Putamen (tissue), 1 donor: Measurements from ENCODE around the gene CHKA.

Experiments used
- DNase-seq: peaks from one replicate; pipeline ENCODE4 v3.0.0-alpha.2; 2016; ENCODE audit warnings: low spot score

The CHKA gene

DNA sequence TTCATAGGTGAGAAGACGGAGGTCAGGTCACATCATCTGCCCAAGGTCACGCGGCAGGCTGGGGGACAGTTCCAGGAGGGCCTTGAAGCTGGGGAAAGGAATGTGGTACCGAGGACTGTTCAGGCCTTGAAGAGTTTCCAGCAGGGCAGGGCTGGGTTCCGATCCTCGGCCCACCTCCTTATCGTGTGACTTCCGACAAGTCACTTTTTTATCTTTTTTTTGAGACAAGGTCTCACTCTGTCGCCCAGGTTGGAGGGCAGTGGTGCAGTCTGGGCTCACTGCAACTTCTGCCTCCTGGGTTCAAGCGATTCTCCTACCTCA lies 90.1 kb downstream of the CHKA start:
- DNase-seq: no peak

DNA sequence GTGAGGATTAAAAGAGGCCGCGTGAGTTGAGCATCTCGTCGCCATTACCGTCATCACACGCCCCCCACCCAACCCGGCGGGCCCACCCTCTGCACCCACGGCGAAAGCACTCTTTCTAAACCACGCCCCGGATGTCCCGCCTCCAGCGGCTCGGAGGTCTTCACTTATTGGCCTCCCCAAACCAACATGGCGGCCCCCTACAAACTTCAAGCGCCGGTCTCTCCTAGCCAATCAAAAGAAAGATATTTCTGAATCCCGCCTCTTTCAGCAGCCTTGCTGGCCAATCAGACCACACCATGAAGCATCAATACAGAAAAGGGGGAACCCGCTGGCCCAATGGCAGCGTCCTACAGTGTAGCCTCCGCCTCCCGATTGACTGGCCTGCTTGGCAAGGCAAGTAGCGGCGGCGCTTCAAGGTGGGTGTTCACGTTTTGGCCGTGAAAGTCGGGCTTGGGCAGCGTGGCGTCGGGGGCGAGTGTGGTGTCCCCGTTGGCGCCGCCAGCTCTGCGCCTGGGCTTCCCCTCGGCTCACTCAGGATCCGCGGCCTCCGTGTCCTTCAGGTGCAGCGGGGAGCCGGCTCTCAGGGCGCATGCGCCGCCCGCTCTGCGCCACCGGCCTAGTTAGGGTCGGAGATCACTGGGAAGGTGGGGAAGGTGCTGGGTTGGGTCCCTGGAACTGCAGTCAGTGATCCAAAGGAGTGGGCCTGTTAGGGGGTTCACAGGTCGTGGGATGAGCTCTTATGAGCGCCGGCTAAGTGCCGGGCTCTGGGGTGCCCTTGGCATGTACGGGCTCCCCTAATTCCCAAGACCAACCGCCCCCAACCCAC lies 90.7 kb downstream of the CHKA start, which contains the start of gene NDUFS8:
Gene NDUFS8 (plus strand): TSS at position 364 of the 826 bp plus-strand sequence. CDS start 1,471 bp downstream, outside the sequence.
- DNase-seq: peak; percentile 100

DNA sequence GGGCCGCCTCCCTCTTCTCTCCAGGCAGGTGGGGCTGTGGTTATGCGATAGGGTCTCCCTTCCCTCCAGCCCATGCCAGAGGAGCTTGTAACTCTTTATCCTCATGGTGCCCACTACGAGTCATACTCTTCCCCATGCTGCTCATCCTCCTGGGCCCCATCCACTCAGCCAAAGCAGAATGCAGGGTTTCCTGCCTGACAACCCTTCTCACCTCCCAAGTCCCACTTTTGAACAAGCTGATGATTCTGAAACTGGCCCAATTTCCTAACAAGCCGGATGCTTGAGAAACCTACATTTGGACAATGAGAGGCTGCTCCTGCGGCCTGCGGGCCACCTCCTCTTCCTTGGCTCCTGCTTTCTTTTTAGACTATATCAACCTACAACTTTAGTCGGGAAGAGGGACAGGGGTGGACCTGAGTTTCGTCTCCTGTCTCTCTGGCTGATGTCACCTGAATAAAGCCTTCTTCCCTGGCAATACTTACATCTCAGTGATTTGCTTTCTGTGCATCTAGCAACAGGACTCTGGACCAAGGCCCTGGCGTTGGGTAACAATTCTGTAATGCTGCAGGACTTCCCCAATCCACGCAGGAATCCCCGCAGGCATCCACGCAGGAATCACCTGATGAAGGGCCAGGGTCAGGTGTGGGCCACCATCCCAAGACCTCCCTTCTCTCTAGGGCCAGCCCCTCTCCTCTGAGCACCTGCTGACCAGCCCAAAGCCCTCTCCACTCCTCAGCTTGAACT lies 92.2 kb downstream of the CHKA start:
- DNase-seq: no peak

DNA sequence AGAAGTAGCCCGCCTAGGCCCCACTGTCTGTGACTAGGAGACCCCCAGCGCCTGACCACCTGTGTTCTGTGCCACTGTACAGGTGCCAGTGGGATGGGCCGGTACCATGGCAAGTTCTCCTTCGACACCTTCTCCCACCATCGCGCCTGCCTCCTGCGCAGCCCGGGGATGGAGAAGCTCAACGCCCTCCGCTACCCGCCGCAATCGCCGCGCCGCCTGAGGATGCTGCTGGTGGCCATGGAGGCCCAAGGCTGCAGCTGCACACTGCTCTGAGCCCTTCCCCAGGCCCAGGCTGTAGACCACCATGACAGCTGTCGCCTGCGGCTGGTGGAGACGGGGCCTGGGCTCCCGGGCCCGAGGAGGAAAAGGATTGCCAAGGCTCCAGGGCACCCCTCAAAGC lies 93.5 kb downstream of the CHKA start:
- no peak for DNase-seq

DNA sequence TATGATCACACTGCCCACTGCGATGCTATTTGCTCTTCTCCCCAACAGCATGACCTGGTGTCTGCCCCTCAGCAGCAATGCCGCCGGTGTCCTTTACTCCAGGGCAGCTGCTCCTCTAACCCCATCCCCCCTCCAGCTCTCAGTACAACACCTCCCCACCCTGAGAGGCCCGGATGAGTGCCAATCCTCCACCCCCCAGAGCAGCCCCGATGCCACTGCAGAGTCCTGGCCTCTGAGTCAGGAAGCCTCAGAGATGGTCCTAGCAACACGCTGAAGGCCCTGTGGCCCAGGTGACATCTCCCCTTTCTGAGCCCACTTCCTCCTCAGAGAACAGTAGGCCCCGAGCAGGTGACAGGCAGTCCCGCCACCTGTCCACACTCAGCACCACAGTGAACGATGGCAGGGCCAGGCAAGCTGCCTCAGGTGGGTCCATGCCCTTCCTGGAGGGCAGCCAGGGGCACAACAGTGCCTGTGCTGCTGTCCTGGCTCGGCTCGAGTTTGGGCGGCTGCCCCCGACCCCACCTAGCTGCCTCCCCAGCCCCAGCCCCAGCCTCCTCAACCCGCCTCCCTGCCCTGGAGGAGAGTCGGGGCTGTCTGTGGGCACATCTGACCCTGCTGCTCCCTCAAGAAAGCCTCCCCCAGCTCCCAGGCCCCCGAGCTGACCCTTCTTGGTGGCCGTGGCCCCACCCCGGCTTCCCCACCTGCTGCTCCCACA lies 94.6 kb downstream of the CHKA start:
- DNase-seq: no peak

DNA sequence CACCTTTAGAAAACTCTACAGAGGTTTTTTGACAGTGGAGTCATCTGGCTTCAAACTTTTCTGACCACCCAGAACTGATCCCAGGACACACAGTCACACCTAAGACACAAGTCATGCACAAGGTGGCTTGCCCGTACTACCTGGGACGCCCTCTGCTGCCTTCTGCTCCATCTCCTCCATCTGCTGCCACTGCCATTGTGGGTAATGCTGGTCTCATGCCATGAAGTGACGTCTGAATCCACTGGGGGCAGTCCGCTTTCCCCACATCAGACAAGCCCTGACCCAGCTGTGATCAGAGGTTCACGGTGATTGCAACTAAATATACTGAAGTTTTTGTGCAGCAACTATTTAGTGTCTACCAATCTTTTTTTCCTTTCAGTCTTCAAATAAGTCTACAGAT lies 96.1 kb downstream of the CHKA start:
- DNase-seq: no peak

DNA sequence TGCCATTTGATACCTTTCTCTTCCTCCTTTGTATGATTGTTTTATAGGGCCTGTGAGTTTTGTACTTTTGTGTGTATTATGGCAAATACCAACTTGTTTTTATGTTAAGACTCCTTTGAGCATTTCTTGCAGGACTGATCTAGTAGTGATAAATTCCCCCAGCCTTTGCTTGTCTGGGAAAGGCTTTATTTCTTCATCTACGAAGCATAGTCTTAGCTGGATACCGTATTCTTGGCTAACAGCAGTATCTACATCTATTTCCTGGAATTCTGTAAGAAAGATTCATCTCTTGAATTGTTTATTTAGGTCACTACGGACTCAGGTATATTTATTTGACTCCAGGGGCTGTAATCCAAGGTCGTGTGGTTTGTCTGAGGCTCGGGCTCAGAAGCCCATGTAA lies 96.7 kb downstream of the CHKA start:
- no peak for DNase-seq

DNA sequence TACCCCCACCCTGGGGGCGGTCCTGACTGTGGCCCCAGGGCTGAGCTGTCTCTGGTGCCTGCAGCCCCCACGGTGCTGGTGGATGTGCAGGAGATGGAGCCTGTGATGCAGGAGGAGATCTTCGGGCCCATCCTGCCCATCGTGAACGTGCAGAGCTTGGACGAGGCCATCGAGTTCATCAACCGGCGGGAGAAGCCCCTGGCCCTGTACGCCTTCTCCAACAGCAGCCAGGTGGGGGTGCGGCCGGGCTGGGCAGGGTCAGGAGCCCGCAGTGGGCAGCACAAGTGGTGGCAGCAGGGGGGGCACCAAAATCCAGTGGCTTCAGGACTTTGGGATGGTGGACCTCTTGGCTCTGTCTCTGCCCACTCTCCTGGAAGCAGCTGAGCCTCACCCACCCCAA lies 98.7 kb downstream of the CHKA start:
- DNase-seq: no peak

DNA sequence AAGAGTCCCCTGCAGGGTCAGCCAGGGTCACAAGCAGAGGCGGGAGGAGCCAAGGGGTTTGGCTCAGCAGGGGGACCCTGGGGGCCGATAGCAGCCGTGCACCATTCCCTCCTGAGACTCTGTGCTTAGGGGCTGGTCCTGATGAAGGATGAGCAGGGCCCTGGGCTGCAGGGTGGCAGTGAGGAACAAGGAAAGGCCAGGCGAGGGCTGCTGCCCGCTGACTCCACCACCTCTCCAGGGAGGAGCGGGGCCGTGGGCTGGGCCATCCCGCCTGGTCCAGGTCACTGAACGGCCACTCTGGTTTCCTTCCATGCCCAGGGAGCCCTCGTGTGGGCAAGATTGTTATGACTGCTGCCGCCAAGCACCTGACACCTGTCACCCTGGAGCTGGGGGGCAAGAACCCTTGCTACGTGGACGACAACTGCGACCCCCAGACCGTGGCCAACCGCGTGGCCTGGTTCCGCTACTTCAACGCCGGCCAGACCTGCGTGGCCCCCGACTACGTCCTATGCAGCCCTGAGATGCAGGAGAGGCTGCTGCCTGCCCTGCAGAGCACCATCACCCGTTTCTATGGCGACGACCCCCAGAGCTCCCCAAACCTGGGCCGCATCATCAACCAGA lies 99.9 kb downstream of the CHKA start:
- no peak for DNase-seq

DNA sequence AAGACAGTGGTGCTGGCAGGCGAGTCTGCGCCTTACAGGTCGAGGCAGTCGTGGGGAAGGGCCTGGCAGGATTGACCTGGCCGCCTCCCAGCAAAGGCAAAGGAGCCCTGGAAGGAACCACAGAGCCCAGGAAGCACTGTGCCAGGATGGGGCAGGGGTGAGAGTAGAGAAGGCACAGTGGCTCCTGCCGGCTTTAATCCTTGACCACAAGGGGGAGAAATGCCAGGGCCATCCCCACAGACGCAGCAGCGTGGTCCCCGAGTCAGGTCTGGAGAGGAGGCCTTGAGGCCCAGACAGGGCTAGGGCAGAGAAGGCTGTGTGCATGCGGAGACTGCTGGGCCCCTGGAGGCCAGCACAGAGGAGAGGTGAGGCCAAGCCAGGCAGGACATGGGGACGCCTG lies 100.6 kb downstream of the CHKA start:
- no peak for DNase-seq

DNA sequence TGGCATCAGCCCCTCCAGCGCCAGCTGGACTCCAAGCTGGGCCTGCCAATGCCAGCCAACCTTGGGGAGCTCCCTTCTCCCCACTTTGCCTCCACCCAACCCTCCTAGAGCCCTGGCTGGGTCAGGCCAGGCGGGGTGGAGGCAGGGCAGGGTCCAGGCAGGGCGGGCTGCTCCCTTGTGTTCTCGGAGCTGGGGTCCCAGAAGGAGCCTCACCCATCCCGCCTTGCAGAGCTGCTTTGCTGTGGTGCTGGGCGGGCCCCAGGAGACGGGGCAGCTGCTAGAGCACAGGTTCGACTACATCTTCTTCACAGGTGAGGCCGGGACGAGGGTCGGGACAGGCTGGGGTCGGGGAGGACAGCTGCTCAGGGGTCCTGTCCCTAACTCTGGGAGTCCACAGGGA lies 101.7 kb downstream of the CHKA start:
- DNase-seq: no peak

DNA sequence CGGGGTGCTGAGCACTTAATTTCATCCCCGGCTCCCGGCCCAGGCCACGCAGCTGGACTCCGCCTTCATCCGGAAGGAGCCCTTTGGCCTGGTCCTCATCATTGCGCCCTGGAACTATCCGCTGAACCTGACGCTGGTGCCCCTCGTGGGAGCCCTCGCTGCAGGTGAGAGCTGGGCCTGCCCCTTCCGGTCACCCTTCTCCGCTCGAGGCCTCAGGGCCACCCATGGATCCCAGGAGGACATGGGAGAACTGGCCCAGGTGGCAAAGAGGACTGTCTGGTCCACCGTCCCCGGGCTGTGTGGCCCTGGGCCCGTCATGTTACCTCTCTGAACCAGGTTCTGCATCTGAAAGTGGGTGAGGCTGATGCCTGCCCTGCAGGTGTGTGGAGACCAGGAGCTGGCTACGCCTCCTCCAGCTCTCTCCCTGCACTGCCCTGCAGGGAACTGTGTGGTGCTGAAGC lies 102.4 kb downstream of the CHKA start:
- DNase-seq: no peak

DNA sequence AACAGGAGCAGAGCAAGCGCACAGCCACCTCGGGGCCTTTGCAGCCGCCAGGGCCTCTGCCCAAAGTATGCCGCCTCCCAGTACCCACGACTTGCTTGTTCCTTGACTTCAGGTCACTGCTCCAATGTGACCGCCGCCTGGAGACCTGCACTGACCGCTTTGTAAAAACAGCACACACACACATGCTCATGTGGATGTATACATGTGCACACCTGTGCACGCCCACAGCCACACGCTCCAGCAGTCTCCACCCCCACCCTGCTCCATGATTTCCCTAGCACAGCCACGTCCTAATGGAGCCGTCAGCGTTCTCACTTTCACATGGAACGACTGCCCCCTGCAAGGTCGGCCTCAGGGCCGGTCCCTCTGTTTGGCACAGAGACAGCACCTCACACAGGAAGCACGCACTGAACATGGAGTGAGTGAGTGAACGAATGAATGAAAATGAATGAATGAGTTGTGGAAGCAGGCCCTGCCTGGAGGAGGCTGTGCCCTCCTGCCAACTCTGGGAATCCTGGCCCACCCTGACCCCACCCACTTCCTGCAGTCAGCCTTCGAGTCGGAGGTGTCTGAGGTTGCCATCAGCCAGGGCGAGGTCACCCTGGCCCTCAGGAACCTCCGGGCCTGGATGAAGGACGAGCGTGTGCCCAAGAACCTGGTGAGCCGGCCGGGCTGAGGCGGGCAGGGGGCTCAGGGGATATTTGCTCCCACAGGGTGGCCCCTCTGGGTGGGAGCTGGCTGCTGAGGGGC lies 103.0 kb downstream of the CHKA start:
- no peak for DNase-seq

DNA sequence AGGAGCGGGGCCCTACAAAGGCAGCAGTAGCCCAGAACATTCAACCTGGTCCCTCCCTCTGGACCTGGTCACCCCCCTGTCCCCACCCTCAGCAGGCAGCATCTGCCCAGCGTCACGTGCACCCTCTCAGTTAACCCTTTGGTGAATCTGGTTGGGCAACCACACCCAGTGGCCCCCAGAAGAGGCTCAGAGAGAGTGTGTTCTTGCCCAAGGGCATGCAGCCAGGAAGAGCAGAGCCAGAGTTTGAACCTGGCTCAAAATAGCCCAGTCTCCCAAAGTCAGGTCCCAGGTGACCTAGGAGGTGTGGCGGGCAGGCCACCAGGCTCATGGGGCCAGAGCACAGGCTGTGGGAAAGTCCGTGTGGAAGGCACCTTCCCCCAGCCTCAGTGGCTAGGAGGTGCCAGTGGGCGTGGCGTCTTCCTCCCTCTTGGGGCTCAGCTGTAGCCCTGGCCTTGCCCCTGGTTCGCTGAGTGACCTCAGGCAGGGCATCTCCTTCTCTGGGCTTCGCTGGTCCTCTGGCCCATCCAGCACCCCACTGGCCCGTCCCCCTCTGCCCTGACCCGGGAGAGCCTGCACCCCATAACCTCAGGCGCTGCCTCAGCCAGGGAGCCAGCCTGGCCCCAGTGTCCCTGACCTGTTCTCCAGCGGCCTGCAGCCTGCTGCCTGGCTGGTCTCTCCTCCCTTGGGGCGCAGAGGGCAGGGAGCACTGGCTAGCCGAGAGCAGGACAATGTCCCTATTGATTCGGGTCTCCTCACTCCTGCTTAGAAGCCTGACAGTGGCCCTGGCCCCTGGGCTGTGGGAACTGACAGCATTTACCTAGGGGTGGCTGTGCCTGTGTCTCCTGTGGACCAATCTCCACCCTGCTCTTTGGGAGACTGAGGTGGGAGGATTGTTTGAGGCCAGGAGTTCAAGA lies 104.0 kb downstream of the CHKA start:
- no peak for DNase-seq

DNA sequence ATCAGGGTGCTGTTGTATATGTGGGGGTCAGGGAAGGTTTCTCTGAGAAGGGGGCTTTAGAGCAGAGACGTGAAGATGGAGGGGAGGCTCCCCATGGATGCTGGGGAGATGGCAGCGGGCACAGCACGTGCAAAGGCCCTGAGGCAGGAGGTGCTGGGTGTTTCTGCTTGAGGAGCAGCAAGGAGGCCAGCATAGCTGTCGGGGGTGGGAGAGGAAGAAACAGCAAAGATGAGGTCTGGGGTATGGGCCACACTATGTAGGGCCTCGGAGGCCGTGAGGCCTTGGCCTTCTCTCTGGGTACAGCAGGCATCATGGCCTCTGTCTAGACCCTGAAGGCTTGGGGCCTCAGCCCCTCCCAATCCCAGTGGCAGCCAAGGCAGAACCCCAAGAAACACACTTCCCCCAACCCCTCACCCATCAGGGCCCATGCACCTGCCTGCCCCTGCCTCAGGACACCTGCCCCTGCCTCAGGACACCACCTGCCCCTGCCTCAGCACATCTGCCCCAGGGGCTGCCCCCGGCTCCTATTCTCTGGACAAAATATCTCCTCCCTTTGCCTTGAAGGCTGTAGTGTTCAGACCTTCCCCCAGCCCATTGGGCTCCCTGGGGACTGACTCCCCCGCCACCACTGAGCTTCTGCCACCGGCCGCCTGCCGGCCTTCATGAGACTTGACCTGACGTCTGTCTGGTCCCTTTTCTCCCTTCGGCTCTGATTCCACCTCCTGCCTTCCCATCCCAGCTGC lies 104.9 kb downstream of the CHKA start:
- no peak for DNase-seq

DNA sequence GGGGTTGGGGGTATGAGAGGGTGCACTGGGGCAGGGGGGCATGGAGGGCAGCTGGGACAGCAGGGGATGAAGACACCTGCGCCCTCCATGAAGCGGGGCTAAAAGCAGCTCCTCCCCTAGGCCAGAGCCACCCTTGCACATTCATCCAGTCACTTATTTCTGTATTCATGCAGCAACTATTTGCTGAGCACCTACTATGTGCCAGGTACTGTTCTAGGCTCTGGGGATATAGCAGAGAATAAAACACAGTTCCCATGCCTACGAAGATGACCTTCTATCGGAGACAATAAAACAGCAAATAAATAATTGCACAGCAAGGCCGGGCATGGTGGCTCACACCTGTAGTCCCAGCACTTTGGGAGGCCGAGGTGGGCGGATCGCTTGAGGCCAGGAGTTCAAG lies 105.7 kb downstream of the CHKA start:
- DNase-seq: no peak

DNA sequence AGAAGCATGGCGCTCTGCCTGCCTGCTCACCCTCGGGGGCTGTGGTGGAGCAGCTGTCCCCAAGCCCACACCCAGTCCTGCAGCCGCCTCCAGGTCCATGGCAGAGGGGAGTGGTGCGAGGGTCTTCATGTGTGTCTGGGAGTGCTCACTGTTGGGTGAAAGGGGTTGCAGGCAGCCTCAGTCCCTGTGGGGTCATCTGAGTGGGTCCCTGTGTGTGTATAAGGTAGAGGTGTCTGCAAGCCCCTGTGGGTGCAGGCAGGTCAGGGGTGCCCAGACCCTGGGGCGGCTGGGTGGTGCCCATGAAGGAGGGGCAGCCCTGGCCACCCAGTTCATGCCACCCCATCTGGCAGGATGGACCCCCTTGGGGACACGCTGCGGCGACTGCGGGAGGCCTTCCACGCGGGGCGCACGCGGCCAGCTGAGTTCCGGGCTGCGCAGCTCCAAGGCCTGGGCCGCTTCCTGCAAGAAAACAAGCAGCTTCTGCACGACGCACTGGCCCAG lies 106.2 kb downstream of the CHKA start:
- DNase-seq: no peak

DNA sequence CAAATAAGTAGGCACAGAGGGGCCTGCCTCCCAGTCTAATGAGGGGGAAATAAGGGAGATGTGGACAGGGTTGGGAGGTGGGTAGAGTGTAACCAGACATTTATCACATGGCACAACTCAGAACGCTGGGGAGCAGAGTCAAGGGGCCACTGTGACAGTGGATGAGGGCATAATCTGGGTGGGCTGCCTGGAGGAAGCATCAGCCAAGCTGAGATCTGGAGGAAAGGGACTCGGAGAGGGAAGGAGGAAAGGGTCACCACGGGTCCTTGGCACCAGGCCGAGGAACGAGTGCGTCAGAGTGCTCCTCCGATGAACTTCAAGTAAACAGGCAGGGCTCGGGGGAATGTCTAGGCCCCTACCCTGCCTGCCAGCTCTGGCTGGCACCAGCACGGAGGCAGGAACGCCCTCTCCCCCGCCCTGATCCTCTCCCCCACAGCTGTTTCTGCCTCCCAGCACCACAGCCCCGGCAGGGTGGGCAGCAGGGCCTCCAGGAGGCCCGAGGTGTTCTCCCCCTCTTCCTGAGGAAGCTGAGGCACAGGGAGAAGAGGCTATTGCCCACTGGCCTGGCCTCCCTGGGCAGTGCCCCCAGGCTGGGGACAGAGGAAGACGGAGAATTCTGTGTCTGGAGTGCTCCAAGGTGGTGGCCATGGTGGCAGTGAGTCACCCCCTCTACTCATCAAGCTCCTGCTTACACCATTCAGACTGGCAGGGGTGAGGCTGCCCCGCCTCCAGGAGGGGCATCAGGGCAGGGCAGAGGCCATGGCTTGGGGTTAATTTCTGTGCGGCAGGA lies 106.8 kb downstream of the CHKA start:
- DNase-seq: no peak
